HCT116 (cell line): Measurements from ENCODE around the gene AADACL2. TPM values are rescaled to one million over a fixed set of nuclear protein-coding genes. Genes with fewer than 3 reads are reported as not detected.

Experiments used
- ATAC-seq: fragments of 200-7000 bp; cut with Tn5 transposase; 2 replicates; pipeline ENCODE4 v1.9.1; 2020; ENCODE audit warnings: mild to moderate bottlenecking, moderate library complexity
- BruUV-seq: library from RNA; stranded (reverse); fragments of 400-500 nt; replicated peaks from 2 replicates; lab custom pipeline; 2021; lab: Mats Ljungman, UMichigan
- CTCF ChIA-PET: fragments of 300-600 bp; sonication (Branson Sonifier 250); formaldehyde crosslinking; loops from one replicate; lab custom pipeline; 2021; ENCODE audit warnings: antibody characterized with exemption; lab: Charles Lee
- POLR2A ChIA-PET: fragments of 300-600, 350-600 bp; sonication (Branson Sonifier 250); formaldehyde crosslinking; loops from one replicate; lab custom pipeline; 2021; ENCODE audit warnings: antibody characterized with exemption; lab: Charles Lee
- RAD21 ChIA-PET, 2 experiments: fragments of 300-600 bp; sonication (Branson Sonifier 250); formaldehyde crosslinking; loops; one replicate each; lab custom pipeline; 2023; ENCODE audit warnings: low total read pairs in 2 of 2; ENCODE audit not compliant: uncharacterized antibody in 2 of 2, unreplicated experiment in 2 of 2, low non-redundant PET in 1 of 2; lab: Charles Lee
- DNase-seq: peaks from one replicate; pipeline ENCODE4 v3.0.0-alpha.2; 2010; ENCODE audit warnings: low read depth, low spot score
- H2AFZ ChIP-seq: fragments of 200-600 bp; shearing (Covaris generic), sonication (generic); 2 replicates; pipeline ENCODE4 v1.6.1; 2017; ENCODE audit warnings: low read depth, mixed run types, mixed read lengths, antibody characterized with exemption, low read length; ENCODE audit not compliant: poor library complexity, severe bottlenecking
- H3K27ac ChIP-seq: 2 replicates; pipeline ENCODE4 v1.5.1; 2012; ENCODE audit warnings: low read depth, low read length
- H3K27me3 ChIP-seq: fragments of 200-600 bp; sonication (generic); 2 replicates; pipeline ENCODE4 v1.6.1; 2016; ENCODE audit warnings: mixed run types, low read length, mixed read lengths; ENCODE audit not compliant: insufficient read depth
- H3K36me3 ChIP-seq, 2 experiments: fragments of 200-500 bp in 1 of 2; fragments of 200-600 bp in 1 of 2; sonication (Bioruptor generic) in 1 of 2; sonication (generic) in 1 of 2; 2 replicates each; pipeline versions ENCODE4 v1.5.1 to v1.6.1; 2014 to 2016; ENCODE audit warnings: low read length in 2 of 2, inconsistent platforms in 1 of 2, mixed read lengths in 1 of 2, mixed run types in 1 of 2; ENCODE audit not compliant: insufficient read depth in 2 of 2, control insufficient read depth in 1 of 2
- H3K4me1 ChIP-seq, 2 experiments: fragments of 200-600 bp in 1 of 2; sonication (generic) in 1 of 2; 2 replicates each; pipeline versions ENCODE4 v1.5.1 to v1.6.1; 2012 to 2017; ENCODE audit warnings: low read length in 2 of 2, inconsistent platforms in 1 of 2, mild to moderate bottlenecking in 1 of 2, mixed read lengths in 1 of 2, mixed run types in 1 of 2, moderate library complexity in 1 of 2; ENCODE audit not compliant: insufficient read depth in 2 of 2, control insufficient read depth in 1 of 2
- H3K4me2 ChIP-seq: fragments of 200-600 bp; sonication (generic); 2 replicates; pipeline ENCODE4 v1.6.1; 2017; ENCODE audit warnings: mixed run types, low read length, mixed read lengths
- H3K4me3 ChIP-seq, 2 experiments: fragments of 200-600 bp in 1 of 2; sonication (generic) in 1 of 2; replicated peaks in 1 of 2; 2 replicates each; pipeline ENCODE4 v1.5.1; 2011 to 2016; ENCODE audit warnings: low read length in 2 of 2, control low read depth in 1 of 2, low read depth in 1 of 2, mild to moderate bottlenecking in 1 of 2, mixed read lengths in 1 of 2, mixed run types in 1 of 2
- H3K79me2 ChIP-seq: fragments of 200-600 bp; sonication (generic); 2 replicates; pipeline ENCODE4 v1.6.1; 2017; ENCODE audit warnings: mild to moderate bottlenecking, mixed run types, low read length, moderate library complexity, mixed read lengths; ENCODE audit not compliant: insufficient read depth
- H3K9ac ChIP-seq: fragments of 200-600 bp; sonication (generic); 2 replicates; pipeline ENCODE4 v1.6.1; 2016; ENCODE audit warnings: low read length, mixed read lengths
- H3K9me2 ChIP-seq: fragments of 200-600 bp; sonication (generic), shearing (Covaris generic); 2 replicates; pipeline ENCODE4 v1.6.1; 2017; ENCODE audit warnings: mixed run types, mild to moderate bottlenecking, moderate library complexity; ENCODE audit not compliant: insufficient read depth
- H3K9me3 ChIP-seq, 2 experiments: fragments of 200-500 bp in 1 of 2; fragments of 200-600 bp in 1 of 2; sonication (Bioruptor generic) in 1 of 2; sonication (generic) in 1 of 2; 2 replicates each; pipeline ENCODE4 v1.6.1; 2014 to 2017; ENCODE audit warnings: low read length in 2 of 2, mixed read lengths in 2 of 2, inconsistent platforms in 1 of 2, low read depth in 1 of 2, mild to moderate bottlenecking in 1 of 2, mixed run types in 1 of 2, moderate library complexity in 1 of 2; ENCODE audit not compliant: control insufficient read depth in 1 of 2, insufficient read depth in 1 of 2
- H4K20me1 ChIP-seq: fragments of 200-600 bp; sonication (generic), shearing (Covaris generic); 2 replicates; pipeline ENCODE4 v1.6.1; 2017; ENCODE audit warnings: mixed run types, mild to moderate bottlenecking, moderate library complexity; ENCODE audit not compliant: insufficient read depth
- CBX3 ChIP-seq: IDR thresholded peaks from 2 replicates; pipeline ENCODE4 v1.6.1; 2012; ENCODE audit warnings: low read depth
- CEBPB ChIP-seq: IDR thresholded peaks from 2 replicates; pipeline ENCODE4 v1.6.1; 2012; ENCODE audit warnings: low read depth
- CTCF ChIP-seq, 3 experiments: fragments of 200-600 bp in 1 of 3; sonication (generic) in 1 of 3; IDR thresholded peaks in 2 of 3; conservative IDR thresholded peaks in 1 of 3; 2 replicates each; pipeline ENCODE4 v1.5.1; 2012 to 2017; ENCODE audit warnings: low read depth in 2 of 3, low read length in 2 of 3, antibody characterized with exemption in 1 of 3, borderline replicate concordance in 1 of 3, control low read depth in 1 of 3, mild to moderate bottlenecking in 1 of 3, mixed read lengths in 1 of 3, mixed run types in 1 of 3, moderate library complexity in 1 of 3; ENCODE audit not compliant: insufficient read depth in 1 of 3
- EGR1 ChIP-seq: IDR thresholded peaks from 2 replicates; pipeline ENCODE4 v1.6.1; 2012; ENCODE audit warnings: low read depth
- EZH2 ChIP-seq: fragments of 200-600 bp; sonication (generic); IDR thresholded peaks from 2 replicates; pipeline ENCODE4 v1.6.1; 2017; ENCODE audit warnings: antibody characterized with exemption, mixed run types
- EZH2phosphoT487 ChIP-seq: fragments of 200-600 bp; IDR thresholded peaks from 2 replicates; pipeline ENCODE4 v1.6.1; 2018; ENCODE audit warnings: antibody characterized with exemption, borderline replicate concordance
- FOSL1 ChIP-seq: IDR thresholded peaks from 2 replicates; pipeline ENCODE4 v1.6.1; 2012; ENCODE audit warnings: low read depth
- MAX ChIP-seq: IDR thresholded peaks from 2 replicates; pipeline ENCODE4 v1.6.1; 2012
- RAD21 ChIP-seq: IDR thresholded peaks from 2 replicates; pipeline ENCODE4 v1.6.1; 2012; ENCODE audit warnings: low read depth, mild to moderate bottlenecking
- REST ChIP-seq: IDR thresholded peaks from 2 replicates; pipeline ENCODE4 v1.6.1; 2012; ENCODE audit warnings: low read depth
- SIN3A ChIP-seq: IDR thresholded peaks from 2 replicates; pipeline ENCODE4 v1.6.1; 2012; ENCODE audit warnings: low read depth
- SP1 ChIP-seq: IDR thresholded peaks from 2 replicates; pipeline ENCODE4 v1.6.1; 2012; ENCODE audit warnings: low read depth
- SRF ChIP-seq: IDR thresholded peaks from 2 replicates; pipeline ENCODE4 v1.6.1; 2012; ENCODE audit warnings: low read depth
- TCF7L2 ChIP-seq: IDR thresholded peaks from 2 replicates; pipeline ENCODE4 v1.7.0; 2011; ENCODE audit warnings: borderline replicate concordance, inconsistent platforms; ENCODE audit not compliant: insufficient read depth, insufficient read length; ENCODE audit errors: extremely low read depth
- YY1 ChIP-seq: IDR thresholded peaks from 2 replicates; pipeline ENCODE4 v1.6.1; 2011; ENCODE audit warnings: low read length, low read depth, moderate library complexity, mild to moderate bottlenecking; ENCODE audit not compliant: insufficient replicate concordance; ENCODE audit errors: extremely low read depth
- ZBTB33 ChIP-seq: IDR thresholded peaks from 2 replicates; pipeline ENCODE4 v1.6.1; 2011; ENCODE audit warnings: mild to moderate bottlenecking, low read length, moderate library complexity; ENCODE audit not compliant: insufficient replicate concordance; ENCODE audit errors: extremely low read depth
- ZFX ChIP-seq: fragments of 450-650 bp; IDR thresholded peaks from 2 replicates; pipeline ENCODE4 v1.6.1; 2017
- ZNF274 ChIP-seq: fragments of 200-500 bp; sonication (Bioruptor generic); IDR thresholded peaks from 2 replicates; pipeline ENCODE4 v1.6.1; 2014; ENCODE audit warnings: mild to moderate bottlenecking, low read depth, low read length, inconsistent platforms
- intact Hi-C: fragments of 100-400 bp; cut with micrococcal nuclease; formaldehyde crosslinking; loops from 2 replicates; pipeline ENCODE4 v1.10.0; 2022
- total RNA-seq: library from RNA; stranded (reverse); gene quantifications from one replicate; pipeline ENCODE4 v1.2.1, GENCODE V29; 2021; ENCODE audit not compliant: unreplicated experiment

AADACL2 gene
- total RNA-seq, 1 experiment from 2014 or later = not detected

GRCh38 chr3:151770956-151771355 is 37.2 kb downstream of the AADACL2 start (continued):
- no peak for TF ChIP-seq EGR1
- no peak for TF ChIP-seq CBX3
- no peak for TF ChIP-seq RAD21

- Histone ChIP-seq H3K27ac (no peak overlapping the region), H3K9me2 (no peaks in the 10 kb centered on the region), H3K27me3 (no peaks in the 10 kb centered on the region), H3K9me3 (no peaks in the 10 kb centered on the region), H3K79me2 (peaks cover 56% of the 10 kb centered on the region), H3K36me3 (no peaks in the 10 kb centered on the region), H2AFZ (no peak overlapping the region), H3K9ac (no peak overlapping the region), H3K4me3 (no peak overlapping the region), H3K4me1 (peaks cover 12 to 32% of the 10 kb centered on the region in 2 experiments; a peak in 3 of 4 replicates), H3K4me2 (no peak overlapping the region), H4K20me1 (no peaks in the 10 kb centered on the region)
- ChIA-PET CTCF (no interaction called here), POLR2A (no interaction called here), RAD21 (no interaction called here)
- intact Hi-C loops = no loop called here
- DNase-seq (no peak), ATAC-seq (no peak)
- no TSS peak for BruUV-seq
- TF ChIP-seq ZNF274 = no peak
- no peak for TF ChIP-seq ZBTB33
- TF ChIP-seq ZFX = no peak
- no peak for TF ChIP-seq TCF7L2
- no peak for TF ChIP-seq MAX
- TF ChIP-seq CTCF (IDR thresholded peaks at IDR 0.05 in 2 of 3, conservative IDR thresholded peaks at IDR 0.05 in 1 of 3; ENCODE audit: borderline replicate concordance in 1 of 3, insufficient read depth in 1 of 3, low read depth in 2 of 3, low read length in 2 of 3) = no peak
- no peak for TF ChIP-seq REST
- no peak for TF ChIP-seq CEBPB
- no peak for TF ChIP-seq EZH2
- no peak for TF ChIP-seq EZH2phosphoT487
- no peak for TF ChIP-seq FOSL1
- no peak for TF ChIP-seq EGR1
- no peak for TF ChIP-seq SIN3A
- TF ChIP-seq CBX3 = no peak
- TF ChIP-seq YY1 = no peak
- no peak for TF ChIP-seq SP1
- TF ChIP-seq SRF = no peak
These were observed 39.2 kb downstream of the AADACL2 start for GRCh38 chr3:151772825-151773480.
